GM21737 (cell line): ENCODE measurements around the gene ZNF214.

Experiments used
- ATAC-seq: cut with Tn5 transposase; IDR thresholded peaks from one replicate; pipeline ENCODE4 v1.9.1; 2021; ENCODE audit warnings: mild to moderate bottlenecking, moderate library complexity; ENCODE audit not compliant: unreplicated experiment

Gene ZNF214

GRCh38 chr11:7020183-7020917, at the start of gene ZNF214, which contains the start of gene NLRP14:
Gene ZNF214 (minus strand): TSS chr11:7020346. CDS start chr11:7002835, 17,511 bp downstream.
Gene NLRP14 (plus strand): TSS chr11:7020479. CDS start chr11:7038587, 18,108 bp downstream.
- no peak for ATAC-seq

GRCh38 chr11:7062534-7062933, 42.4 kb upstream of the ZNF214 start:
- ATAC-seq = no peak

GRCh38 chr11:7060868-7061267, 40.7 kb upstream of the ZNF214 start:
- no peak for ATAC-seq

GRCh38 chr11:7057641-7058040, 37.5 kb upstream of the ZNF214 start:
- no peak for ATAC-seq

- no peak for ATAC-seq
These were observed 36.8 kb upstream of the ZNF214 start for GRCh38 chr11:7056828-7057513.

- ATAC-seq = no peak
These were observed 30.0 kb upstream of the ZNF214 start for GRCh38 chr11:7050191-7050590.

GRCh38 chr11:7046474-7047175, 26.5 kb upstream of the ZNF214 start:
- ATAC-seq = no peak

GRCh38 chr11:7034019-7034418, 13.9 kb upstream of the ZNF214 start:
- no peak for ATAC-seq

GRCh38 chr11:7032692-7033091, 12.5 kb upstream of the ZNF214 start:
- no peak for ATAC-seq

GRCh38 chr11:7031471-7031871, 11.3 kb upstream of the ZNF214 start:
- ATAC-seq = no peak

- no peak for ATAC-seq
These were observed 10.7 kb upstream of the ZNF214 start for GRCh38 chr11:7030836-7031235.

- no peak for ATAC-seq
These were observed 8.0 kb upstream of the ZNF214 start for GRCh38 chr11:7028141-7028540.

- no peak for ATAC-seq
These were observed 1.2 kb upstream of the ZNF214 start for GRCh38 chr11:7021318-7021717.

- no peak for ATAC-seq
These were observed 505 bp downstream of the ZNF214 start for GRCh38 chr11:7019500-7020182.

- ATAC-seq = no peak
These were observed 4.1 kb downstream of the ZNF214 start for GRCh38 chr11:7016011-7016410.

GRCh38 chr11:7014118-7014517, 6.0 kb downstream of the ZNF214 start:
- ATAC-seq = no peak

- no peak for ATAC-seq
These were observed 15.7 kb downstream of the ZNF214 start for GRCh38 chr11:7004482-7004881.

GRCh38 chr11:6995703-6996102, 24.4 kb downstream of the ZNF214 start:
- no peak for ATAC-seq

GRCh38 chr11:6992457-6993417, 27.4 kb downstream of the ZNF214 start:
- ATAC-seq = no peak

GRCh38 chr11:6992026-6992425, 28.1 kb downstream of the ZNF214 start:
- ATAC-seq = no peak
